HepG2 (cell line): Measurements from ENCODE around the gene GPX7. TPM values are rescaled to one million over a fixed set of nuclear protein-coding genes. Genes with fewer than 3 reads are reported as not detected.

ENCODE experiments used
- MAZ ChIP-seq, 2 experiments: sonication (generic) in 1 of 2; formaldehyde crosslinking in 1 of 2; IDR thresholded peaks; 2 replicates each; pipeline versions ENCODE4 v1.5.0 to v1.6.1; 2012 to 2020; ENCODE audit warnings: low read depth in 2 of 2, mild to moderate bottlenecking in 2 of 2, borderline replicate concordance in 1 of 2, improper control_type of control experiment in 1 of 2, low read length in 1 of 2, missing genetic modification reagents in 1 of 2, moderate library complexity in 1 of 2
- MBD4 ChIP-seq: IDR thresholded peaks from 2 replicates; pipeline ENCODE4 v1.6.1; 2012; ENCODE audit warnings: low read length, inconsistent platforms, borderline replicate concordance
- RARG ChIP-seq: sonication (generic); formaldehyde crosslinking; IDR thresholded peaks from 2 replicates; pipeline ENCODE4 v1.4.0; 2020; ENCODE audit warnings: low read depth, mild to moderate bottlenecking, missing genetic modification reagents
- TEAD3 ChIP-seq: optimal IDR thresholded peaks from 2 replicates; pipeline ENCODE3; 2016; ENCODE audit warnings: borderline replicate concordance
- TERF1 ChIP-seq: sonication (generic); formaldehyde crosslinking; IDR thresholded peaks from 2 replicates; pipeline ENCODE4 v1.8.0; 2022; ENCODE audit warnings: mild to moderate bottlenecking, missing genetic modification reagents, moderate library complexity
- ZBTB43 ChIP-seq: sonication (generic); formaldehyde crosslinking; conservative IDR thresholded peaks from 2 replicates; pipeline ENCODE4 v1.4.0; 2020; ENCODE audit warnings: missing genetic modification reagents
- ZFP36L2 ChIP-seq: sonication (generic); formaldehyde crosslinking; IDR thresholded peaks from 2 replicates; pipeline ENCODE4 v1.4.0; 2020; ENCODE audit warnings: missing genetic modification reagents
- ZNF574 ChIP-seq: sonication (generic); formaldehyde crosslinking; IDR thresholded peaks from 2 replicates; pipeline ENCODE4 v1.4.0; 2020; ENCODE audit warnings: missing genetic modification reagents
- ZSCAN21 ChIP-seq: sonication (generic); formaldehyde crosslinking; IDR thresholded peaks from 2 replicates; pipeline ENCODE4 v1.8.0; 2022; ENCODE audit warnings: mild to moderate bottlenecking, missing genetic modification reagents, moderate library complexity, borderline replicate concordance
- polyA plus RNA-seq, 8 experiments: library from polyadenylated mRNA; depleted of rRNA in 3 of 8; stranded (reverse) in 7 of 8; unstranded in 1 of 8; fragments of >200 nt; fragmentation: Illumina TruSeq in 4 of 8; extraction: Trizol in 4 of 8; gene quantifications; 2 replicates each; pipeline versions ENCODE4 v1.2.1 to v1.2.3, GENCODE V29; 2011 to 2016; ENCODE audit warnings: low read depth in 4 of 8, missing spikeins in 1 of 8, mixed read lengths in 1 of 8; ENCODE audit not compliant: insufficient read depth in 1 of 8
- total RNA-seq, 5 experiments: library from RNA; depleted of rRNA; stranded (reverse); fragments of >200 nt; fragmentation: Illumina TruSeq; extraction: Trizol; gene quantifications; 2 replicates each; pipeline ENCODE4 v1.2.3, GENCODE V29; 2016; ENCODE audit warnings: low read depth in 1 of 5

The GPX7 gene
- total and polyA plus RNA-seq, 2 of the 13 experiments (the other 11 are each of a cell fraction or from before 2014, with no cell fraction given), result 14.1 to 16.2 TPM

- TF ChIP-seq TERF1 (no peak), ZBTB43 (CRISPR knock-in tag) (no peak), RARG (CRISPR knock-in tag) (no peak), MAZ (IDR thresholded peaks at IDR 0.05; ENCODE audit: borderline replicate concordance, low read depth, low read length) (no peak), MAZ (CRISPR knock-in tag; IDR thresholded peaks at IDR 0.05; ENCODE audit: low read depth) (no peak), TEAD3 (no peak), ZFP36L2 (CRISPR knock-in tag) (no peak), ZNF574 (CRISPR knock-in tag) (no peak), ZSCAN21 (CRISPR knock-in tag) (no peak), MBD4 (no peak)
Observed at GRCh38 chr1:52574594-52574993, 27.6 kb upstream of the GPX7 start (continued).
